NOMO-1 treated with dmso at 0.1 percent for 144 hours (cell line): ENCODE results near the gene AANAT.
A peak's percentile ranks its signal among the peaks of the same experiment; 100 is the strongest.
"Not testable (repeated sequence)": the region's sequence is repeated elsewhere in the genome, so short reads cannot be mapped to it uniquely, and the experiment has no call there.

Experiments used
- DNase-seq: peaks from one replicate; lab custom pipeline; 2025; ENCODE audit not compliant: unreplicated experiment; lab: John Stamatoyannopoulos, UW

AANAT gene

GRCh38 chr17:76502341-76503211 is 35.2 kb downstream of the AANAT start:
- no peak for DNase-seq

GRCh38 chr17:76504117-76504516 is 36.7 kb downstream of the AANAT start:
- DNase-seq: no peak

GRCh38 chr17:76506408-76507345 is 39.3 kb downstream of the AANAT start:
- peak; percentile 55 for DNase-seq

GRCh38 chr17:76508472-76509063 is 41.2 kb downstream of the AANAT start:
- DNase-seq: not testable (repeated sequence)

- no peak for DNase-seq
These were observed 43.4 kb downstream of the AANAT start for GRCh38 chr17:76510831-76511244.

- DNase-seq: no peak
These were observed 44.4 kb downstream of the AANAT start for GRCh38 chr17:76511668-76512365.

- no peak for DNase-seq
These were observed 45.2 kb downstream of the AANAT start for GRCh38 chr17:76512366-76513305.

GRCh38 chr17:76513306-76513692 is 45.9 kb downstream of the AANAT start:
- no peak for DNase-seq

- DNase-seq: not testable (repeated sequence)
These were observed 47.0 kb downstream of the AANAT start for GRCh38 chr17:76514355-76514754.

GRCh38 chr17:76515274-76515949 is 48.0 kb downstream of the AANAT start:
- DNase-seq: no peak

- no peak for DNase-seq
These were observed 50.2 kb downstream of the AANAT start for GRCh38 chr17:76517638-76518038.

- DNase-seq: no peak
These were observed 51.9 kb downstream of the AANAT start for GRCh38 chr17:76519048-76519966.
